HepG2 (cell line): ENCODE data around the gene PHEX. TPM values are rescaled to one million over a fixed set of nuclear protein-coding genes. Genes with fewer than 3 reads are reported as not detected.

Experiments used
- MLX ChIP-seq: IDR thresholded peaks from 2 replicates; pipeline ENCODE4 v1.6.1; 2016
- YEATS2 ChIP-seq: sonication (generic); formaldehyde crosslinking; IDR thresholded peaks from 2 replicates; pipeline ENCODE4 v1.4.0; 2020; ENCODE audit warnings: missing genetic modification reagents, borderline replicate concordance
- ZBTB40 ChIP-seq, 2 experiments: fragments of 450-650 bp in 1 of 2; sonication (generic) in 1 of 2; formaldehyde crosslinking in 1 of 2; IDR thresholded peaks; 2 replicates each; pipeline versions ENCODE4 v1.6.1 to v1.8.0; 2016 to 2022; ENCODE audit warnings: antibody characterized with exemption in 1 of 2, mild to moderate bottlenecking in 1 of 2, missing genetic modification reagents in 1 of 2
- polyA plus RNA-seq, 8 experiments: library from polyadenylated mRNA; depleted of rRNA in 3 of 8; stranded (reverse) in 7 of 8; unstranded in 1 of 8; fragments of >200 nt; fragmentation: Illumina TruSeq in 4 of 8; extraction: Trizol in 4 of 8; gene quantifications; 2 replicates each; pipeline versions ENCODE4 v1.2.1 to v1.2.3, GENCODE V29; 2011 to 2016; ENCODE audit warnings: low read depth in 4 of 8, missing spikeins in 1 of 8, mixed read lengths in 1 of 8; ENCODE audit not compliant: insufficient read depth in 1 of 8
- total RNA-seq, 5 experiments: library from RNA; depleted of rRNA; stranded (reverse); fragments of >200 nt; fragmentation: Illumina TruSeq; extraction: Trizol; gene quantifications; 2 replicates each; pipeline ENCODE4 v1.2.3, GENCODE V29; 2016; ENCODE audit warnings: low read depth in 1 of 5

Gene PHEX
- total and polyA plus RNA-seq, 2 of the 13 experiments (the other 11 are each of a cell fraction or from before 2014, with no cell fraction given), result 0.01 to 0.27 TPM

- TF ChIP-seq ZBTB40 (IDR thresholded peaks at IDR 0.05) (no peak), ZBTB40 (CRISPR knock-in tag; IDR thresholded peaks at IDR 0.05) (no peak), MLX (CRISPR knock-in tag) (no peak), YEATS2 (no peak)
These were observed 61.4 kb downstream of the PHEX start (continued) for GRCh38 chrX:22093550-22093949.
